Mesodermal cell (in vitro differentiated cells): ENCODE data around the gene TET1.
"Not testable (repeated sequence)": the region's sequence is repeated elsewhere in the genome, so short reads cannot be mapped to it uniquely, and the experiment has no call there.

ENCODE experiments used
- H3K27ac ChIP-seq: 2 replicates; pipeline ENCODE4 v1.7.0; 2013; ENCODE audit warnings: mild to moderate bottlenecking, low read depth, low read length, moderate library complexity; ENCODE audit not compliant: severe bottlenecking
- H3K36me3 ChIP-seq: 2 replicates; pipeline ENCODE4 v1.7.1; 2013; ENCODE audit warnings: mild to moderate bottlenecking, low read length, moderate library complexity; ENCODE audit not compliant: control insufficient read depth, insufficient read depth
- H3K4me1 ChIP-seq: one replicate; pipeline ENCODE4 v1.7.1; 2013; ENCODE audit warnings: mild to moderate bottlenecking, low read length; ENCODE audit not compliant: insufficient read depth, control insufficient read depth, poor library complexity, severe bottlenecking
- H3K4me3 ChIP-seq: 2 replicates; pipeline ENCODE4 v1.7.0; 2013; ENCODE audit warnings: low read length, control low read depth, mild to moderate bottlenecking; ENCODE audit not compliant: insufficient read depth, poor library complexity, severe bottlenecking; ENCODE audit errors: extremely low read depth
- H3K9me3 ChIP-seq: 2 replicates; pipeline ENCODE4 v1.7.1; 2013; ENCODE audit warnings: mild to moderate bottlenecking, low read length, moderate library complexity; ENCODE audit not compliant: control insufficient read depth
- WGBS, 2 experiments: methylation state at CpG; one replicate each; pipeline ENCODE4 v1.1.5; 2013; ENCODE audit warnings: missing lambda C conversion rate in 2 of 2; ENCODE audit not compliant: insufficient coverage in 2 of 2; 5-methylcytosine and 5-hydroxymethylcytosine counted together

TET1 gene

DNA sequence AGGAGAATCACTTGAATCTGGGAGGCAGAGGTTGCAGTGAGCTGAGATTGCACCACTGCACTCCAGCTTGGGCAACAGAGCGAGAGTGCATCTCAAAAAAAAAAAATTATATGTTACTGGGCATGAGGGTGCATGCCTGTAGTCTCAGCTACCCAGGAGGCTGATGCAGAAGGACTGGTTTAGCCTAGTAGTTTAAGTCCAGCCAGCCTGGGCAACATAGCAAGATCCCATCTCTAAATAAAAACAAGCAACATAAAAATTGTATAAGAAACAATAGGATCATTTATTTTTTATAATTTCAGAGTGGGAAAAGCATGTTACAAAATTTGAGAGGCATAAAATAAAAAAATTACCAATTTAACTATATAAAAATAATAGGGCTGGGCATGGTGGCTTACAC lies 145.4 kb downstream of the TET1 start:
- 86 to 100% methylated on average over 1 of the region's 1 CpG for WGBS, 2 experiments
- H3K4me1 ChIP-seq: no peaks in the 10 kb centered on the region
- no peaks in the 10 kb centered on the region for H3K9me3 ChIP-seq
- H3K36me3 ChIP-seq: no peaks in the 10 kb centered on the region
- no peak overlapping the region for H3K4me3 ChIP-seq
- no peak overlapping the region for H3K27ac ChIP-seq

DNA sequence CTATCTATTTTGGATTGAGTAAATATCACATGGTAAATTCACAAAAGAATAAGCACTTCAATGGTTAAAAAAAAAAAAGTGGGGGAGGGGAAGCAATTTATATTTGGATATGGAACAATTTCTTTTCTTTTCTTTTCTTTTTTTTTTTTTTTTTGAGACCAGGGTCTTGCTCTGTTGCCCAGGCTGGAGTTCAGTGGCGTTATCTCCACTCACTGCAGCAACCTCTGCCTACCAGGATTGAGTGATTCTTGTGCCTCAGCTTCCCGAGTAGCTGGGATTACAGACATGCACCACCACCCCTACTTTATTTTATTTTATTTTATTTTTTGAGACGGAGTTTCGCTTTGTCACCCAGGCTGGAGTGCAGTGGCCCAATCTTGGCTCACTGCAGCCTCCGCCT lies 148.8 kb downstream of the TET1 start:
- WGBS, 2 experiments: 90 to 94% methylated on average over 3 of the region's 5 CpGs
- not testable (repeated sequence) for H3K36me3 ChIP-seq, H3K9me3 ChIP-seq, H3K27ac ChIP-seq, H3K4me1 ChIP-seq, H3K4me3 ChIP-seq

DNA sequence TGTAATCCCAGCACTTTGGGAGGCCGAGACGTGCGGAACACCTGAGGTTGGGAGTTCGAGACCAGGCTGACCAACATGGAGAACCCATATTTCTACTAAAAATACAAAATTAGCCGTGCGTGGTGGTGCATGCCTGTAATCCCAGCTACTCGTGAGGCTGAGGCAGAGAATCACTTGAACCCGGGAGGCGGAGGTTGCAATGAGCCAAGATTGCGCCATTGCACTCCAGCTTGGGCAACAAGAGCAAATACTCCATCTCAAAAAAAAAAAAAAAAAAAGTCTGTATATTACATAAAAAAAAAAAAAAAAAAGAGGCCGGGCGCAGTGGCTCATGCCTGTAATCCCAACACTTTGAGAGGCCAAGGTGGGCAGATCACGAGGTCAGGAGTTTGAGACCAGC lies 152.9 kb downstream of the TET1 start:
- H3K36me3 ChIP-seq, H3K27ac ChIP-seq, H3K4me3 ChIP-seq, H3K4me1 ChIP-seq, H3K9me3 ChIP-seq: not testable (repeated sequence)
- WGBS, 2 experiments: 95 to 100% methylated on average over 3 to 9 of the region's 13 CpGs

DNA sequence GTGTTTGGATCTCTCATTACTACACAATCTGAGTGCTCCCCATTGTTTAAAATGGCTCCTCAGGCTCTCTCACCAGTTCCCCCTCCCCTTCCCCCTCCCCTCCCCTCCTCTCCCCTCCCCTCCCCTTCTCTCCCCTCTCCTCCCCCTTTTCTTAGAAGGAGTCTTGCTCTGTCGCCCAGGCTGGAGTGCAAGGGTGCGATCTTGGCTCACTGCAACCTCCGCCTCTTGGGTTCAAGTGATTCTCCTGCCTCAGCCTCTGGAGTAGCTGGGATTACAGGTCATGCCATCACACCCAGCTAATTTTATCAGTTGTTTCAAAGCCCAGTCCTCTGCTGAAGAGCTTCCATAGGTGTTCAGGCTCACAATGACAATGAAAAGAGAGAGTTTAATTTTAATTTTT lies 157.3 kb downstream of the TET1 start:
- WGBS, 2 experiments: 83 to 90% methylated on average over 2 to 3 of the region's 3 CpGs
- Histone ChIP-seq H3K4me3 (no peak overlapping the region), H3K4me1 (peaks cover 2% of the 10 kb centered on the region), H3K9me3 (no peaks in the 10 kb centered on the region), H3K27ac (no peak overlapping the region), H3K36me3 (peaks cover 3% of the 10 kb centered on the region)

DNA sequence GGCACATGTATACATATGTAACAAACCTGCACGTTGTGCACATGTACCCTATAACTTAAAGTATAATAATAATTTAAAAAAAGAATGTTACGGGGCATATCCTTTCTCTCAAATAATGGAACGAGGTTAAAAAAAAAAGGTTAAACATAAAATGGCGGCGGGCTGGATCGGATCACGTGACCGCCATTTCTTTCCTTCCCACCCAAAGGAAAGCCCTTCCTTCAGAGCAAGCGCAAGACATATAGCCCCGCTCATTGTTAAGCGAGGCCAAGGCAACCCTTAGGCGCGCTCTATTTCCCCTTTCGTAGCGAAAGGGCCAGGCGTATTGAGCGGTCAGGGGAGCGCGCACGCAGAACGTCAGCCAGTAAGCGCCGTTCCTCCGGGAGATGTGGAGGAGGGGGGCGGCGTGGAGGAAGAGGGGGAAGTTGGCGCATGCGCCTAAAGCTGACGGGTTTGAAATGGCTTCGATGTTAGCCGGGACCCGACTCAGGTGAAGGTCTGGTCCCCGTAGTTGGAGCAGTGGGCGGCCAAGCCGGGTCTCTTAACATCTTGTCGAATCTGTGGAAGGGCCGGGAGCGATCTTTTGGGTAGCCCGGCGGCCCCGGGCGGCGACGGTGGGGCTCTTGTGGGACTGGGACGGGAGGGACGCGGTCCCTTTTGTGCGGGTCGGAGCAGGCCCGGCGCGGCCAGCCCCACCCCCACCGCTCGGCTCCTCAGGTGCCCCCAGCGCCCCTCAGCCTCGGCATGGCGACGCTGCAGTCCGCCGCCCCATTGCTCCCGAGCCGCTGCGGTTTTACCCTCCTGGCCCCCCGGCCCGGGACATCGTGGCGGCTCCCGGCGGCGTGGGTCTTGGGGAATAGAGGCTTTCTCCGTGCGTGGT lies 160.9 kb downstream of the TET1 start, which contains the start of gene CCAR1:
CCAR1 (plus strand) TSS at position 447 of the 880 bp plus-strand sequence. CDS start 1,266 bp downstream, outside the sequence.
- peak within 1 kb of the TSS; percentile 98 for H3K4me3 ChIP-seq
- 0% methylated on average over 43 to 58 of the region's 72 CpGs for WGBS, 2 experiments
- H3K4me1 ChIP-seq: peaks cover 3% of the 10 kb centered on the region
- H3K9me3 ChIP-seq: no peaks in the 10 kb centered on the region
- peaks cover 32% of the 10 kb centered on the region for H3K36me3 ChIP-seq
- H3K27ac ChIP-seq: peak within 1 kb of the TSS; percentile 95

DNA sequence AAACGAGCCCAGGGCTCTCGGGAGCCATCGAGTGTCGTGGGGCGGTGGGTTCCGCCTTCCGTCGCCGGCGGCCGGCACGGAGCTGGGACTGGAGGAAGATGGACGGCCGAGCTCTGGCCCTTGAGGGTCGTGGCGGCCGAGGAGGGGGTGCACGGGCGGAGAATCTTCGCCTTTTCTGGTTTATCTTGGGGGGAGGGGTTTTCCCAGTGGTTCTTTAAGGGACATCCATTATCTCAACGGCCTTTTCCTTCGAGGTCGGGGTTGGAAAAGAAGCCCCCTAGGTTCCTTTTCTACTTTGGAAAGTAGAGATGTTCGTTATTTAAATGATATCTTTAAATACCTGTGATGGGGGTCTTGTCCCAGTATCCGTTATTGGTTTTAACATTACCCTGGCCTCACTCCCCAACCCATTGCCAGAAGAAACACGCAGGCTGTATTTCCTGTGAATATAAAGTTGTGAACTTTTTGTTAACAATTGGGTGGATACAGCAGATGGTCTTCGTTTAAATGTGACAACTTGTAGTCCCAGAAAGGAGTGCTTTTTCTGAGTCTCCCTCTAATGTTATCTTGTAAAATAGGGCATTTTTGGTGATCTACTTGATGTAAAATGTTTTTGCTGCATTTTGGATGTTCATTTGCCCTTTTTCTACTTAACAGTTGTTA lies 161.7 kb downstream of the TET1 start:
- H3K27ac ChIP-seq: peak overlapping the region; percentile 95
- no peaks in the 10 kb centered on the region for H3K9me3 ChIP-seq
- 2% methylated on average over 15 to 17 of the region's 27 CpGs for WGBS, 2 experiments
- H3K36me3 ChIP-seq: peaks cover 40% of the 10 kb centered on the region
- peaks cover 3% of the 10 kb centered on the region for H3K4me1 ChIP-seq
- H3K4me3 ChIP-seq: peak overlapping the region; percentile 98

DNA sequence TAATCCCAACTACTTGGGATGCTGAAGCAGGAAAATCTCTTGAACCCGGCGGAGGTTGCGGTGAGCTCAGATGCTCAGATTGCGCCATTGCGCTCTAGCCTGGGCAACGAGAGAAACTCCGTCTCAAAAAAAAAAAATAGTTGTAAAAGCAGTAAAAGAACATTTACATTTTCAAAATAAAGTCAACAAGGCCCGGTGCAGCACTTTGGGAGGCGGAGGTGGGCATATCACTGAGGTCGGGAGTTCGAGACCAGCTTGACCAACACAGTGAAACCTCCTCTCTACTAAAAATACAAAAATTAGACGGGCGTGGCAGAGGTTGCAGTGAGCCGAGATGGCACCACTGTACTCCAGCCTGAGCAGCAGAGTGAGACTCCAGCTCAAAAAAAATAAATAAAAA lies 164.9 kb downstream of the TET1 start:
- WGBS, 2 experiments: 98 to 100% methylated on average over 3 to 10 of the region's 14 CpGs
- Histone ChIP-seq H3K27ac (no peak overlapping the region), H3K4me3 (no peak overlapping the region), H3K36me3 (peaks cover 69% of the 10 kb centered on the region), H3K4me1 (peaks cover 3% of the 10 kb centered on the region), H3K9me3 (no peaks in the 10 kb centered on the region)

DNA sequence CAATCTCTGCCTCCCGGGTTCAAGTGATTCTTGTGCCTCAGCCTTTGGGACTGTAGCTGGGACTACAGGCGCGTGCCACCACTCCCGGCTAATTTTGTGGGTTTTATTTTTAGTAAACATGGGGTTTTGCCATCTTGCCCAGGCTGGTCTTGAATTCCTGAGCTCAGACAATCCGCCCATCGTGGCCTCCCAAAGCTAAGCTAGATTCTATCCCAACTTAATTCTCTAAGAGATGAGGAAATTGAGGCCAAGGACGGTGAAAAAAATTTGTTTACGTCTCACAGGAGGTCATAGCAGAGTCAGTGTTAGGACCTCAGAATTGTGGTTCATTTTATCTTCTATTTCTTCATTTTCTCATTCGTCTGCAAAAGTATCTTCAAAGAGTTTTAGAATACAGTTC lies 167.0 kb downstream of the TET1 start:
- H3K9me3 ChIP-seq: no peaks in the 10 kb centered on the region
- H3K4me3 ChIP-seq: no peak overlapping the region
- 93 to 100% methylated on average over 2 to 7 of the region's 9 CpGs for WGBS, 2 experiments
- peaks cover 3% of the 10 kb centered on the region for H3K4me1 ChIP-seq
- no peak overlapping the region for H3K27ac ChIP-seq
- peaks cover 87% of the 10 kb centered on the region for H3K36me3 ChIP-seq

DNA sequence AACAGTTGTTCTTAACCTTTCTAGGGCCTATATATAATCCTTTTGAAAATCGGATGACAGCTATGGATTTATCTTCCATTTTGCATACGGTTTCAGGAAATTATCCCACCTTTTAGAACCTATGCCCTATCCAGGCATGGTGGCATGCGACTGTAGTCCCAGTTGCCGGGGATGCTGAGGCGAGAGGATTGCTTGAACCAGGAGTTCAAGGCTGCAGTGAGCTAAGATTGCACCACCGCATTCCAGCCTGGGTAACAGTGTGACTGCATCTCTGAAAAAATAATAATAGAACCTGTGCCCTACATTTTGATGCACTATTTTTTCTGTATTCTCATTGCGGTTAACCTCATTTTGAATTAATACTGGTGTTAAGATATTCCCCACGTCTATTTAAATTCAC lies 172.5 kb downstream of the TET1 start:
- Histone ChIP-seq H3K4me1 (no peaks in the 10 kb centered on the region), H3K27ac (no peak overlapping the region), H3K36me3 (peaks cover 88% of the 10 kb centered on the region), H3K9me3 (no peaks in the 10 kb centered on the region), H3K4me3 (no peak overlapping the region)
- WGBS, 2 experiments: 95 to 96% methylated on average over 6 to 8 of the region's 8 CpGs

DNA sequence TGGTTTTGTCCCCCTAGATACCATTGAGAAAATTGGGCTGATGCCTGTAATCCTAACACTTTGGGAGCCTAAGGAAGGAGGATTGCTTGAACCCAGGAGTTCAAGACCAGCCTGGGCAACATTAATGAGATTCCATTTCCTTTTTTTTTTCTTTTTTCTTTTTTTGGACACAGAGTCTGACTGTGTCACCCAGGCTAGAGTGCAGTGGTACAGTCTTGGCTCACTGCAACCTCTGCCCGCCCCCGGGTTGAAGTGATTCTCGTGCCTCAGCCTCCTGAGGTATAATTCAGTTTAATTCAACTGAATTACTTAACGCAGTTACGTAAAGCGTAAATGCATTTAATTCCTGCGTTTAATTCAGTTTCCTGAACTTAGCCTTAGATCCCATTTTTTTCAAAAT lies 174.2 kb downstream of the TET1 start:
- Histone ChIP-seq H3K4me1 (no peaks in the 10 kb centered on the region), H3K36me3 (peaks cover 88% of the 10 kb centered on the region), H3K9me3 (no peaks in the 10 kb centered on the region), H3K27ac (no peak overlapping the region), H3K4me3 (no peak overlapping the region)
- WGBS, 2 experiments: 82 to 96% methylated on average over 7 of the region's 7 CpGs

DNA sequence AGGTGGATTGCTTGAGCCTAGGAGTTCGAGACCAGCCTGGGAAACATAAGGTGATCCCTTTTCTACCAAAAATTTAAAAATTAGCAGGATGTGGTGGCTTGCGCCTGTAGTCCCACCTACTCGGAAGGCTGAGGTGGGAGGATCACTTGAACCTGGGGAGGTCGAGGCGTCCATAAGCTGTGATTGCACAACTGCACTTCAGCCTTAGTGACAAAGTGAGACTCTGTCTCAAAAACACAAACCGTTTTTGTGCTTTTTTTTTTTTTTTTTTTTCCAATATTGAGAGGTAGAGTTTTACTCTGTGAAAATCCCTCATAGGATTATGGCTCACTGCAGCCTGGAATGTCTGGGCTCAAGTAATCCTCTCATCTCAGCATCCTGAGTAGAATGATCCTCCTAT lies 175.0 kb downstream of the TET1 start:
- H3K36me3 ChIP-seq: peaks cover 89% of the 10 kb centered on the region

More for the DNA sequence above, 175.0 kb downstream of the TET1 start:
- Histone ChIP-seq H3K4me3 (no peak overlapping the region), H3K27ac (no peak overlapping the region), H3K9me3 (no peaks in the 10 kb centered on the region), H3K4me1 (no peaks in the 10 kb centered on the region)
- WGBS, 2 experiments: 73% methylated on average over 4 of the region's 6 CpGs; no CpG with 5 or more reads in 1 of the 2 experiments
